ENCODE results near the gene RASSF1. TPM values are rescaled to one million over a fixed set of nuclear protein-coding genes. Genes with fewer than 3 reads are reported as not detected.

Gene RASSF1
- total and polyA plus RNA-seq, 8 donors: 10.3 to 29.5 (median 14.2) TPM

DNA sequence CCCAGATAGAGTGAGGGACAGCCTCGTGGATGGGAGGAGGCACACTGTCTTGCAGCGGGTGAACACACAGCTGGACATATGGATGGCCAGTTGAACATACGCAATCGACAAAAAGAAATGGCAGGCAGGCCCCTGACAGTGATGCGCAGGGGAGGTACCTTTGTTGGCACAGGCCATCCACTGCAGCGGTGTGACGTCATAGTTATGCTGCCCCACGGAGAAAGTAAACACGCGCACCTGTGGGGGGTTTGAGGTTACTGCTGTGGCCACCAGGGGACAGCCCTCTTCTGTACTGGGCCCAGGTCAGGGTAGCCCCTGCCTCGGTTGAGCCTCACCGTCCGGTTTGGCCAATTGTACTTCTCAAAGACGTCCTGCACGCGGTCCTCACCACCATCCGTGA lies 38.1 kb upstream of the RASSF1 start:
- 86 to 91% methylated on average over 17 of the region's 17 CpGs for WGBS, 2 donors
- no peaks in the 10 kb centered on the region for H3K9me3 ChIP-seq
- intact Hi-C loops (cut with DNase I): no loop called here
- no peak for ATAC-seq
- H3K4me3 ChIP-seq: no peak overlapping the region
- DNase-seq: no peak
- H3K36me3 ChIP-seq: no peaks in the 10 kb centered on the region
- H3K4me1 ChIP-seq: no peaks in the 10 kb centered on the region
- TF ChIP-seq, protein P1, sequence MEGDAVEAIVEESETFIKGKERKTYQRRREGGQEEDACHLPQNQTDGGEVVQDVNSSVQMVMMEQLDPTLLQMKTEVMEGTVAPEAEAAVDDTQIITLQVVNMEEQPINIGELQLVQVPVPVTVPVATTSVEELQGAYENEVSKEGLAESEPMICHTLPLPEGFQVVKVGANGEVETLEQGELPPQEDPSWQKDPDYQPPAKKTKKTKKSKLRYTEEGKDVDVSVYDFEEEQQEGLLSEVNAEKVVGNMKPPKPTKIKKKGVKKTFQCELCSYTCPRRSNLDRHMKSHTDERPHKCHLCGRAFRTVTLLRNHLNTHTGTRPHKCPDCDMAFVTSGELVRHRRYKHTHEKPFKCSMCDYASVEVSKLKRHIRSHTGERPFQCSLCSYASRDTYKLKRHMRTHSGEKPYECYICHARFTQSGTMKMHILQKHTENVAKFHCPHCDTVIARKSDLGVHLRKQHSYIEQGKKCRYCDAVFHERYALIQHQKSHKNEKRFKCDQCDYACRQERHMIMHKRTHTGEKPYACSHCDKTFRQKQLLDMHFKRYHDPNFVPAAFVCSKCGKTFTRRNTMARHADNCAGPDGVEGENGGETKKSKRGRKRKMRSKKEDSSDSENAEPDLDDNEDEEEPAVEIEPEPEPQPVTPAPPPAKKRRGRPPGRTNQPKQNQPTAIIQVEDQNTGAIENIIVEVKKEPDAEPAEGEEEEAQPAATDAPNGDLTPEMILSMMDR (IDR thresholded peaks at IDR 0.05): no peak
- no peak for FAIRE-seq
- H3K27me3 ChIP-seq: no peaks in the 10 kb centered on the region
- H3K27ac ChIP-seq: no peak overlapping the region

DNA sequence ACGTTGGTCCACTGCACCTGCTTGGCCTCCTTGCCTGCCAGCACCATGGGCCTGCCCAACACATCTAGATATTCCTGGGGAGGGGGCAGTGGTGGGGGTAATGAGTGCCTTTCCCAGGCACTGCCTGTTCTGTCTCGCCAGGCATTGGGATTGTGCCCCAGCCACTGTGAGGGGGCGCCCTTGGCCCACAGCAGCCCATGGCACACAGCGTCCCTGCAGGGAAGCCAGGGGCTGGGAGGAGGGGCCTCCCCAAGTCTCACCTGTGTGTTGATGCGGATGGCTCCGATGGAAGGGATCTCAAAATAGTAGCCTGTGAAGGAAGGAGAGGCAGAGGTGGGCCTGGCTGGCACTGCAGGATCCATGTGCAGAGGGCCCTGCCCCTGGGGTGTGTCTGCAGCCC lies 37.4 kb upstream of the RASSF1 start:
- no peak overlapping the region for H3K27ac ChIP-seq
- no peak for FAIRE-seq
- 84 to 88% methylated on average over 6 of the region's 6 CpGs for WGBS, 2 donors
- H3K4me1 ChIP-seq: no peaks in the 10 kb centered on the region
- TF ChIP-seq, protein P1 (IDR thresholded peaks at IDR 0.05): no peak
- no peak for DNase-seq
- no peaks in the 10 kb centered on the region for H3K27me3 ChIP-seq
- intact Hi-C loops (cut with DNase I): no loop called here
- H3K4me3 ChIP-seq: no peak overlapping the region
- H3K9me3 ChIP-seq: no peaks in the 10 kb centered on the region
- ATAC-seq: no peak
- no peaks in the 10 kb centered on the region for H3K36me3 ChIP-seq

DNA sequence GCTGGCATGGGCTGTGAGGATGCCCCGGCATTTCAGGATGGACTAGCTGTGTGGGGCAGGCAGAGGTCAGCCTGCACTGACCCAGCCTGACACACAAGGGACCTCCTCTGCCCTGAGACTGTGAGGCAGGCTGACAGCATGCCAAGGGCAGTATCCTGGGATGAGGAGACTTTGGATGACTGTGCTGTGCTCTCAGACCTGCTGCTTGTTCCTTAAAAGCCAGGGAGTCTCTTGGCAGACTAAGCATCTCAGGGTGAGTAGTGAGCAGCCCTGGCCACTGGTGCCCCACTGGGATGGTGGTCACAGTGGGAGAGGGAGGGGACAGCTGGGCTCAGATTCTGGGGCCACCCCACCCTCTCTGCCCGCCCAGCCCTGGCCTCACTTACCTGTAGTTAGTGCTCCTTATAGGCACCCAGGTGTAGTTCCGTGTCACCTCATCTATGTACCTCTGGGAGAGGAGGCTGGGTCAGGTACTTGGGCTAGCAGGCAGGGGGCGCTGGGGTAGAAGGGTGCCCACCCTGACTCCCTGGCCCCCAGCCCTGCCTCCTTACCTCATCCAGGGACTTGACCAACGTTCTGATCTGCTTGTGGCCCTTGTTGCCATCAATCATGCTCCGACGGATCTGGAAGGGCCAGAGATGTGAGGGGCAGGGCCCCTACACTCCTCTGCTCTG lies 34.8 kb upstream of the RASSF1 start:
- ATAC-seq: no peak
- DNase-seq: no peak
- FAIRE-seq: no peak
- H3K36me3 ChIP-seq: no peaks in the 10 kb centered on the region
- H3K4me3 ChIP-seq: no peak overlapping the region
- TF ChIP-seq, protein P1 (IDR thresholded peaks at IDR 0.05): no peak
- H3K4me1 ChIP-seq: no peaks in the 10 kb centered on the region
- intact Hi-C loops (cut with DNase I): no loop called here
- H3K9me3 ChIP-seq: no peaks in the 10 kb centered on the region
- H3K27ac ChIP-seq: no peak overlapping the region
- no peaks in the 10 kb centered on the region for H3K27me3 ChIP-seq
- WGBS, 2 donors: 65 to 70% methylated on average over 6 to 7 of the region's 7 CpGs

DNA sequence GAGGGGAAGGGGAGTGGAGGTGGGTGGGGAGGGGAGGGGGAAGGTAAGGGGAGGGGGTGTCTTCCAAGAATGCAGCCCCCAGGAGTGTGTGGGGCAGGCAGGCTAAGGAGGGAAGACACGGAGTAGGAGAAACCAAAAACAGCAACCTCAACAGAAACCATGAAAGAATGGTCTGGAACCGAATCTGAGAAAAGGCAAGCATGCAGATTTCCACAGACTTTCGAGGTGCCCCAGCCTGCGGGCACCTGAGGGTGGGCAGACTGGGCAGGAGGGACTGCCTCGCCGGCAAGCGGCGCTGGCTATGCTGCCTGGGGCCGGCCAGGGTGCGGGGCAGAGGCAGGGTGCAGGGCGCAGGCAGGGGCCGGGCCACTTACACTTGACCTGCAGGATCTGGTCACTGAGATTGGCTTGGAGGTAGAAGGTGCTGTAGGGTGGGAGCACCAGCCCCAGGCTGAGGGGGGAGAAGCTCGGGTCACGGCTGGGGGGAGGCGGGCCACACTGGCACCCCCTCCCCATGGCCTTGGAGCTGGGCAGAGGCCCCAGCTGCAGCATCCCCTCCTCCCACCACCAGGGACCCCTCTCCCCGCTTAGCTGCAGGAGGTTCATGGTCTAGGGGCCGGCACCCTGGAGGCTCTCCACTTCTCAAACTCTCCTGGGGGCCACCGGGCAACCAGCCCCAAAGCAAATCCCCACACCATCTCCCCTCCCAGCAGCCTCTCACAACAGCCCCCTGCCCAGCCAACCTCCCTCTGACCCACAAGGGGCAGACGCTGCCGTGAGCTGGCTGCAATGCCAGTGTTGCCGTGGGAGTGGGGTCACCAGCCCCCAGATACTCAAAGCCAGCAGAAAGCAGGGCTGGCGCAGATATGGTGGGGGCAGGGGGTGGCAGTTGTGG lies 34.0 kb upstream of the RASSF1 start:
- no peak overlapping the region for H3K4me3 ChIP-seq
- TF ChIP-seq, protein P1 (IDR thresholded peaks at IDR 0.05): no peak
- H3K27ac ChIP-seq: no peak overlapping the region
- no peaks in the 10 kb centered on the region for H3K9me3 ChIP-seq
- intact Hi-C loops (cut with DNase I): no loop called here
- no peaks in the 10 kb centered on the region for H3K4me1 ChIP-seq
- DNase-seq (no peak), ATAC-seq (no peak), FAIRE-seq (no peak)
- H3K36me3 ChIP-seq: no peaks in the 10 kb centered on the region
- WGBS, 2 donors: 80 to 82% methylated on average over 19 to 22 of the region's 22 CpGs
- H3K27me3 ChIP-seq: no peaks in the 10 kb centered on the region

Data from pancreas (tissue), 10 donors.